ENCODE results near the gene NOTCH2. TPM values are rescaled to one million over a fixed set of nuclear protein-coding genes. Genes with fewer than 3 reads are reported as not detected.
"Not testable (repeated sequence)": the region's sequence is repeated elsewhere in the genome, so short reads cannot be mapped to it uniquely, and the experiment has no call there.

NOTCH2 gene
- total RNA-seq, 2 experiments from 2014 or later: 90.9 to 95.6 TPM

DNA sequence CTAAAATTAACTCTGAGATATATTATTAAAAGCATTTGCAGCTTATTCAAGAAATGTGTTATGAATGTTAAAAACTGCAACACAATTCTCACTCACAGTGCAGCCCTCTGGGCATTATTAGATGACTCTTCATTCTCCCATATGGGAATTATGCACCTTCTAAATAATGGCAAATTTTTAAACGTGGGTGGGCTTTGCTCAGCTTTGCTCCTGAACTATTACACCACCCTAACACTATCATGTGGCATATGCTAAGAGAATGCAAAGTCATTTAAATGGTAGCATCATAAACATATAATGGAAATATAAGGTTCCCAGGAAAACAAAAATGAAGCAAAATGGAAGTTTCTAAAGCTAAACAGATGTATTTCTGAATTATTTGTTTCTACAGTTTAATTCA, 61.6 kb downstream of the NOTCH2 start:
- DNase-seq; H3K36me3 Mint-ChIP-seq; ATAC-seq; H3K27ac Mint-ChIP-seq; CTCF ChIA-PET; H3K9me3 Mint-ChIP-seq (ENCODE audit: low read depth); H3K4me1 Mint-ChIP-seq; H3K27me3 Mint-ChIP-seq; H3K4me3 Mint-ChIP-seq: not testable (repeated sequence)

GRCh38 chr1:120001035-120001434, 68.4 kb downstream of the NOTCH2 start:
- ATAC-seq; H3K27ac Mint-ChIP-seq; H3K9me3 Mint-ChIP-seq (ENCODE audit: low read depth); DNase-seq; CTCF ChIA-PET; H3K27me3 Mint-ChIP-seq; H3K4me3 Mint-ChIP-seq; H3K4me1 Mint-ChIP-seq: not testable (repeated sequence)
- peaks cover 15% of the 10 kb centered on the region for H3K36me3 Mint-ChIP-seq

GRCh38 chr1:119996731-119997312, 72.6 kb downstream of the NOTCH2 start:
- H3K4me1 Mint-ChIP-seq; H3K27me3 Mint-ChIP-seq; H3K4me3 Mint-ChIP-seq; H3K27ac Mint-ChIP-seq; H3K9me3 Mint-ChIP-seq (ENCODE audit: low read depth); ATAC-seq; DNase-seq; CTCF ChIA-PET: not testable (repeated sequence)
- peaks cover 10% of the 10 kb centered on the region for H3K36me3 Mint-ChIP-seq

DNA sequence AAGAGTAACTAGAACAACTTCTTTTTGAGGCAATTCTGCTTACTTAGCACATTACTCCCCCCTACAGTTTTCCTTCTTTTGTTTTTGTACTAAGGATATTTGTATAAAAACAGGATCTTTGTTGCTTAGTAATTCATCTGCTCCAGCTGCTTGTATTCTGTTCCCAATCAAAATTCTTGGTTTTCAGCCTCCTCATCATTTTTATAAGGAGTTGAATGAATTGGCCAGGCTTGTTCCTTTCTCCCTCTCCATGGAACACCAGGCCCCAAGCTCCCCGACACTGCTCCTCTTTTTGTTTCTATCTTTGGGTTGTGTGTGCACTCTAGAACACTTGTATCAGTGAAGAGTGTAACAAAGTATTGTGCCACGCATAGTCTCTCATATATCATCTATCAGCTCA, 73.5 kb downstream of the NOTCH2 start:
- H3K4me1 Mint-ChIP-seq; H3K27ac Mint-ChIP-seq; CTCF ChIA-PET; H3K4me3 Mint-ChIP-seq; DNase-seq; ATAC-seq; H3K36me3 Mint-ChIP-seq; H3K27me3 Mint-ChIP-seq; H3K9me3 Mint-ChIP-seq (ENCODE audit: low read depth): not testable (repeated sequence)

- CTCF ChIA-PET: interaction anchor here (0.6 to 1.3 kb wide), 2 partner anchors 40 to 46 kb away, joined by 3 to 4 read pairs; no protein-coding TSS in a partner anchor
- H3K9me3 Mint-ChIP-seq (ENCODE audit: low read depth): no peaks in the 10 kb centered on the region
- H3K27me3 Mint-ChIP-seq: no peaks in the 10 kb centered on the region
- peaks cover 31% of the 10 kb centered on the region for H3K4me1 Mint-ChIP-seq
- DNase-seq (no peak), ATAC-seq (no peak)
- H3K36me3 Mint-ChIP-seq: peaks cover 39% of the 10 kb centered on the region
- peak overlapping the region; percentile 31 for H3K4me3 Mint-ChIP-seq
- H3K27ac Mint-ChIP-seq: peak overlapping the region; percentile 83
Measured at GRCh38 chr1:119988306-119989062, 81.0 kb downstream of the NOTCH2 start.

DNA sequence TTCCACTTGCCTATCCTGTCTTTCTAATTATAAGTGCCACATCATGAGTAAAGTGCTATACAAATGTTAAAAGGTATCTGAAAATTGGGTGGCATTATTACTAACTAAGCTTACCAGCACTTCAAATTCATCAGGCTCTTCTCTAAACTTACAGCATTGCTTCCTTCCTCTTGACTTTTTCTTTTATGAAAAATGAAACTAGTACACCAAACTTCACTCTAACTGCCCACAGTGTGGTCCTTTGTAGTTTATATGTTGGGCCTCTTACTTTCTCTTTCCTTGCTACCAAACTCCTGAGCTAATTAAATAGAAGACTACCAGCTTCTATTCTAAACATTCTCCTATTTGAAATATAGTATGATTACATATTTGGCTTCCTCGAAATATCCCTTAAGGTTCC, 81.8 kb downstream of the NOTCH2 start:
- Mint-ChIP-seq H3K4me1 (peaks cover 31% of the 10 kb centered on the region), H3K4me3 (peak overlapping the region; percentile 31), H3K36me3 (peaks cover 42% of the 10 kb centered on the region), H3K27me3 (no peaks in the 10 kb centered on the region), H3K9me3 (ENCODE audit: low read depth) (no peaks in the 10 kb centered on the region), H3K27ac (peak overlapping the region; percentile 83)
- no peak for DNase-seq
- CTCF ChIA-PET: interaction anchor here (0.6 kb wide), 1 partner anchor 45 kb away, joined by 4 read pairs; no protein-coding TSS in a partner anchor
- ATAC-seq: peak; percentile 85

DNA sequence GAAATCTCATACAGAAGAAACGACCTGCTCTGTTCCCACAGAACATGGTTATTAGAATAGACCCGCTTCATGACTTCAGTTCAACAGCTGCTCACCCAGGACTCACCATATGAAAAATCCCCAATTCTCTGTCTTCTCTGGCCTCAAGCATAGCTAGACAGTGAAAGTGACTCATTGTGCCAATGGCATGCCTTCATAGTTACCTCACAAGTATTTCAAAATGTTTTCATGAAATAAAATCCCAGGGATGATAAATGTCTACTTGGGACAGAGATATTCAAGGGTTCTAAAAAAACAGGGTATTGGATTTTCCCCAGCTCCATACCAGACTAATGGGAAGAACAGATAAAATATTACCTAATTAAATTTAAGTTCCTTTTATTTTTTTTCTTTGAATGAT, 82.3 kb downstream of the NOTCH2 start:
- Mint-ChIP-seq H3K4me3 (no peak overlapping the region), H3K27me3 (no peaks in the 10 kb centered on the region), H3K36me3 (peaks cover 45% of the 10 kb centered on the region), H3K4me1 (peaks cover 32% of the 10 kb centered on the region), H3K9me3 (ENCODE audit: low read depth) (no peaks in the 10 kb centered on the region), H3K27ac (peak overlapping the region; percentile 47)
- CTCF ChIA-PET: interaction anchor here (0.9 kb wide), 1 partner anchor 116 kb away, joined by 3 read pairs; no protein-coding TSS in a partner anchor
- peak; percentile 42 for ATAC-seq
- no peak for DNase-seq

- H3K4me1 Mint-ChIP-seq: peaks cover 35% of the 10 kb centered on the region
- H3K9me3 Mint-ChIP-seq (ENCODE audit: low read depth): no peaks in the 10 kb centered on the region
- H3K36me3 Mint-ChIP-seq: peaks cover 49% of the 10 kb centered on the region
- DNase-seq (no peak), ATAC-seq (no peak)
- no peak overlapping the region for H3K4me3 Mint-ChIP-seq
- CTCF ChIA-PET: no interaction called here
- no peaks in the 10 kb centered on the region for H3K27me3 Mint-ChIP-seq
- no peak overlapping the region for H3K27ac Mint-ChIP-seq
Measured at GRCh38 chr1:119986007-119986497, 83.4 kb downstream of the NOTCH2 start.

- Mint-ChIP-seq H3K4me1 (peaks cover 35% of the 10 kb centered on the region), H3K27me3 (no peaks in the 10 kb centered on the region), H3K27ac (no peak overlapping the region), H3K9me3 (ENCODE audit: low read depth) (no peaks in the 10 kb centered on the region), H3K4me3 (no peak overlapping the region), H3K36me3 (peaks cover 49% of the 10 kb centered on the region)
- ATAC-seq (no peak), DNase-seq (no peak)
- CTCF ChIA-PET: no interaction called here
Measured at GRCh38 chr1:119984771-119985170, 84.7 kb downstream of the NOTCH2 start.

DNA sequence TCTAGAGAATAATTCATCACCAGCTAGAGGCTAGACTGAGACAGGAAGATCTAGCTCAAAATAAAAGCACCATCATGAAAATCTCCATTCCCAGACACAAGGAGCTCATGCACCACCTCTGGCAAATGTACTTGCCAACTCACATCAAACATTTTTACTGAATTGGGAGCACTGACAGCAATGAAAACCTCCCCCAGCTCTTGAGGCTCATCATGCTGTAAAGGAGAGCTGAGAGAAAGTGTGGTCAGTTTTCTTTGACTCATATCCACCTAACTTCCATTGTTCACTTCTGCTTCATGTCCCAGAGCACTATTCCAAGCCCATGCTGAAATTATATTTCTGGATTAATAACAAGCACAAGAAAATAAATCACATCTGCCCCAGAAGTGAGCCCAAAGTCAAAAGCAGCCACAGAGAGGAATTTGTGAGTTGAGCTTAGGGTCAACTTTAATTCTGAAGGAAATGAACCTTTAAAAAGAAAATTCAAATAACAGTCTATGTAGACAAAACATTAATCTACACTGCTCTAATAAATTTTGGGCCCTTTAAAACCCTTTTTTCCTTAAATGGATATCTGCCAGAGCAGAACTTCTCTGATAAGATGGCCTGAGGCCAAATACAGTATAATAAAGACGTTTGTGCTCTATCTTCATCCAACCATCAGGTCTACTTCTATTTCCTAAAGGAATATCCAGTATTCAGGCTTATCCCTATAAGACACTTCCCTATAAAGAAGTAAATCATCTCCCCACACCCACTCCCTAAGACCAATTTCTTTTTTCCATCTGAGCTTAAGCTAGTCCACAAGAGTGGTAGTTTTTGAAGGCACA, 87.3 kb downstream of the NOTCH2 start:
- Mint-ChIP-seq H3K4me3 (no peak overlapping the region), H3K27ac (no peak overlapping the region), H3K9me3 (ENCODE audit: low read depth) (no peaks in the 10 kb centered on the region), H3K4me1 (peaks cover 26% of the 10 kb centered on the region), H3K27me3 (no peaks in the 10 kb centered on the region), H3K36me3 (peaks cover 41% of the 10 kb centered on the region)
- ATAC-seq (no peak), DNase-seq (no peak)
- CTCF ChIA-PET: interaction anchor here (1.6 to 3.0 kb wide), 2 partner anchors 14 to 34 kb away, joined by 3 to 11 read pairs; no protein-coding TSS in a partner anchor

DNA sequence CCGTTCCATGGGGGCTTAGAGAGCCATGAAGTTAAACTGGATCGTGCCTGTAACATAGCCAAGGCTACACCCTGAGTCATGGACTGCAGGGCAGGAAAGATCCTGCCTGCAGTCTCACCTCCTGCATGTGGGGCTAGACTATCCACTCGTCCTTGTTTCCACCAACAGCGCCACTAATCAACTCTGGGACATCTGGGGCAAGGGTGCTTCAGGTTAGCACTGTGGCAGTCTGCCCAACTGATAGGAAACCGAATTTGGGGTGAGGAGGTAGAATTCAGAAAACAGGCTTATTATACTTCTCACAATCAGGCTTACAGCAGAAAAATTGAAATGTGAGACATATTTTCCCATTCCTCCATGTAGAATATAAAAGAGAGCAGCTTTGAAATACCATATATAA, 88.0 kb downstream of the NOTCH2 start:
- Mint-ChIP-seq H3K27me3 (no peaks in the 10 kb centered on the region), H3K4me3 (no peak overlapping the region), H3K9me3 (ENCODE audit: low read depth) (no peaks in the 10 kb centered on the region), H3K4me1 (peaks cover 21% of the 10 kb centered on the region), H3K27ac (no peak overlapping the region), H3K36me3 (peaks cover 36% of the 10 kb centered on the region)
- no peak for ATAC-seq
- DNase-seq: no peak
- CTCF ChIA-PET: interaction anchor here (1.6 to 3.0 kb wide), 2 partner anchors 13 to 33 kb away, joined by 3 to 11 read pairs; no protein-coding TSS in a partner anchor

DNA sequence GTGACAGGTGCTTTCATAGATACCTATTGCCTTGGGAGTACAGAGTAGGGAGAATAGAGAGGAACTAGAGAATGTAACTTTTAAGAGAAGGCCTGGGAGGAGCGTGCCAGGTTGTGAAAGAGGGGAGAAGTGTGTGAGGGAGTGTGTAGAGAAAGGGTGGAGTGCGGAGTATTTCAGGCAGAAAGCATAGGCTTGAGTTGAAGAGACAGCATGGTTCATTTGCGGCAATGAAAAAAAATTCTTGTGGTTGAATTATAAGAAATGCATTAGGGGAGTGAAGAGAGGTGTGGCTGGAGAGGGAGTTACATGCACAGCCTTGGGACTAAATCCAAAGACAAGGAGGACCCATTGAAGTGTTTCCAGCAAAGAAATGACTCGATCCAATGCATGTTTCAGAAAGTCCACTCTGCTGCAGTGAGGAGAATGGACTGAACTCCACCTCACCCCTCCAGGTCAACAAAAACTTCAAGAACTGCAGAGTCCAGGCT, 91.4 kb downstream of the NOTCH2 start:
- Mint-ChIP-seq H3K4me1 (peaks cover 19% of the 10 kb centered on the region), H3K27ac (no peak overlapping the region), H3K27me3 (no peaks in the 10 kb centered on the region), H3K4me3 (no peak overlapping the region), H3K9me3 (ENCODE audit: low read depth) (no peaks in the 10 kb centered on the region), H3K36me3 (peaks cover 22% of the 10 kb centered on the region)
- no peak for ATAC-seq
- DNase-seq: no peak
- CTCF ChIA-PET: interaction anchor here (1.2 to 1.4 kb wide), 2 partner anchors 9 to 10 kb away, joined by 4 to 6 read pairs; no protein-coding TSS in a partner anchor

DNA sequence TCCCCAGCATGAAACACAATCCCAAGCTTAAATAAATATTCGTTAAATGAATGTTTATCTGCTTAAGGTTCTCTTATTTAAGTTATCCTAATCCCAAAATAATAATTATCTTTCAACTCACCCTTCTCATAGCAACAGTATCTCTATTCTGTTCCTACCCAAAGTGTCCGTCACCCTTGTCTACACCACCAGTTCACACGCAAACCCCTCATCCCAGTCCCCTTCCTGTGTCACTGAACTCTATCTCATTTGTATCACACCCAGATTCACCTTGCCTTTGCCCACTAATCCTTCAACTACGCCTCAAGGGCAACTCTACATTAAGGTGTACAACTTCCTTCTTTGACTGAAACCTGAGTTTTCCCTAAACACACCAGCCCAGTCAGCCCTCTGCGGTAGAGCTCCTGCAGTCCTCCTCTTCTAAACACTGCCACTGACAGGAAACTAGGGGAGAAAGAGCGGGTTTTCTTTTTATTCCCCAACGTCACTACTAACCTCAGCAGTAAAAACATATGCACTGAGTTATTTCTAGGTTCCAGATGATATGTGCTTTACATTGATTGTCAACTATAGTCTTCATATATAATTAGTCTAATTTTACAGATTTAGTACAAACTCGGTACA, 92.2 kb downstream of the NOTCH2 start:
- not testable (repeated sequence) for DNase-seq; H3K4me3 Mint-ChIP-seq; ATAC-seq; H3K27me3 Mint-ChIP-seq; H3K27ac Mint-ChIP-seq; H3K9me3 Mint-ChIP-seq (ENCODE audit: low read depth)
- CTCF ChIA-PET: interaction anchor here (1.2 kb wide), 1 partner anchor 9 kb away, joined by 4 read pairs; no protein-coding TSS in a partner anchor
- Mint-ChIP-seq H3K36me3 (peaks cover 20% of the 10 kb centered on the region), H3K4me1 (peaks cover 19% of the 10 kb centered on the region)

Data from activated CD8-positive, alpha-beta memory T cell treated with anti-CD3 and anti-CD28 coated beads, Interleukin-2, amount 10 ng/mL, durations not matched to agents 7 days and 5 days (primary cell).